RWPE1 (cell line): ENCODE data around the gene RGS3.

Experiments
- CTCF ChIA-PET: fragments of 350-600 bp; sonication (Branson Sonifier 250); formaldehyde crosslinking; extraction: SDS; loops from one replicate; lab custom pipeline; 2021; lab: Yijun Ruan, JAX
- POLR2A ChIA-PET: fragments of 400-600 bp; formaldehyde crosslinking; extraction: SDS; loops from one replicate; lab custom pipeline; 2020; ENCODE audit warnings: antibody characterized with exemption; ENCODE audit not compliant: low non-redundant PET; lab: Yijun Ruan, JAX
- DNase-seq: peaks from one replicate; pipeline ENCODE4 v3.0.0; 2012; ENCODE audit warnings: low spot score
- H3K27ac ChIP-seq: fragments of 450-650 bp; 2 replicates; pipeline ENCODE4 v1.5.1; 2017
- CTCF ChIP-seq: fragments of 450-650 bp; conservative IDR thresholded peaks from 2 replicates; pipeline ENCODE4 v1.5.1; 2017; ENCODE audit warnings: low read depth, mild to moderate bottlenecking

The RGS3 gene

GRCh38 chr9:113503613-113504211 lies 40.2 kb downstream of the RGS3 start:
- CTCF ChIA-PET: no interaction called here
- no peak for TF ChIP-seq CTCF

GRCh38 chr9:113504725-113505590 lies 41.4 kb downstream of the RGS3 start:
- no peak overlapping the region for H3K27ac ChIP-seq
- no peak for DNase-seq
- ChIA-PET CTCF (interaction anchor here (0.7 kb wide), 1 partner anchor 1821 kb away, joined by 3 read pairs; no protein-coding TSS in a partner anchor), POLR2A (interaction anchor here (0.6 kb wide), 1 partner anchor 210 kb away, joined by 3 read pairs; no protein-coding TSS in a partner anchor)
- no peak for TF ChIP-seq CTCF

More at GRCh38 chr9:113503613-113504211, 40.2 kb downstream of the RGS3 start:
- H3K27ac ChIP-seq: no peak overlapping the region
- no peak for DNase-seq
- POLR2A ChIA-PET: interaction anchor here (0.7 kb wide), 1 partner anchor 10 kb away, joined by 3 read pairs; no protein-coding TSS in a partner anchor

GRCh38 chr9:113506090-113506589 lies 42.6 kb downstream of the RGS3 start:
- DNase-seq: no peak
- ChIA-PET CTCF (interaction anchor here (1.1 kb wide), 1 partner anchor 12 kb away, joined by 3 read pairs; no protein-coding TSS in a partner anchor), POLR2A (no interaction called here)
- no peak overlapping the region for H3K27ac ChIP-seq
- no peak for TF ChIP-seq CTCF

- no peak overlapping the region for H3K27ac ChIP-seq
- TF ChIP-seq CTCF: no peak
- ChIA-PET CTCF (interaction anchor here (1.1 kb wide), 1 partner anchor 13 kb away, joined by 3 read pairs; no protein-coding TSS in a partner anchor), POLR2A (no interaction called here)
- DNase-seq: no peak
These were observed 43.7 kb downstream of the RGS3 start for GRCh38 chr9:113507256-113507655.

GRCh38 chr9:113508111-113508749 lies 44.7 kb downstream of the RGS3 start:
- no peak overlapping the region for H3K27ac ChIP-seq
- no peak for TF ChIP-seq CTCF
- DNase-seq: no peak
- ChIA-PET POLR2A (no interaction called here), CTCF (interaction anchor here (0.5 kb wide), 1 partner anchor 59 kb away, joined by 3 read pairs; no protein-coding TSS in a partner anchor)

GRCh38 chr9:113509463-113509862 lies 45.9 kb downstream of the RGS3 start:
- ChIA-PET POLR2A (no interaction called here), CTCF (interaction anchor here (0.6 kb wide), 1 partner anchor 109 kb away, joined by 4 read pairs; the partner anchor contains the start of gene ALAD)

More at GRCh38 chr9:113509463-113509862, 45.9 kb downstream of the RGS3 start:
- H3K27ac ChIP-seq: no peak overlapping the region
- no peak for TF ChIP-seq CTCF
- no peak for DNase-seq
